Left ventricle myocardium inferior (tissue), 1 donor: ENCODE data around the gene TSKU. TPM values are rescaled to one million over a fixed set of nuclear protein-coding genes. Genes with fewer than 3 reads are reported as not detected.
A peak's percentile ranks its signal among the peaks of the same experiment; 100 is the strongest.

ENCODE experiments used
- DNase-seq: peaks from one replicate; pipeline ENCODE4 v3.0.0-alpha.2; 2020
- H3K27ac ChIP-seq: fragments of 200-600 bp; replicated peaks from 2 replicates; pipeline ENCODE4 v1.8.0; 2021
- H3K27me3 ChIP-seq: fragments of 200-600 bp; 2 replicates; pipeline ENCODE4 v1.8.0; 2021; ENCODE audit warnings: low read depth
- H3K36me3 ChIP-seq: fragments of 200-600 bp; 2 replicates; pipeline ENCODE4 v1.8.0; 2021
- H3K4me1 ChIP-seq: fragments of 200-600 bp; 2 replicates; pipeline ENCODE4 v1.8.0; 2021
- H3K4me3 ChIP-seq: fragments of 200-600 bp; 2 replicates; pipeline ENCODE4 v1.8.0; 2021; ENCODE audit warnings: mild to moderate bottlenecking, moderate library complexity
- H3K9me3 ChIP-seq: fragments of 200-600 bp; replicated peaks from 2 replicates; pipeline ENCODE4 v1.8.0; 2021
- CTCF ChIP-seq: fragments of 200-600 bp; IDR thresholded peaks from 2 replicates; pipeline ENCODE4 v1.8.0; 2021; ENCODE audit warnings: antibody characterized with exemption, mild to moderate bottlenecking, borderline replicate concordance
- intact Hi-C: fragments of 100-400 bp; cut with micrococcal nuclease; formaldehyde crosslinking; loops from one replicate; pipeline ENCODE4 v1.11.0; 2022
- total RNA-seq: library from RNA; stranded (reverse); fragmentation: NEBNext Ultra II Directional; extraction: Animal tissue kit (Norgen Biotek cat#: 25700); gene quantifications from one replicate; pipeline ENCODE4 v1.2.1, GENCODE V29; 2021
- donor health status: DM: no; HTN: yes; CAD: no; lungs with severe emphysema.

The TSKU gene
- total RNA-seq, 1 donor from 2014 or later = 12.1 TPM

- Histone ChIP-seq H3K27ac (peak overlapping the region; percentile 47), H3K9me3 (no peaks in the 10 kb centered on the region), H3K27me3 (no peaks in the 10 kb centered on the region), H3K4me1 (peaks cover 98% of the 10 kb centered on the region), H3K4me3 (peak overlapping the region; percentile 32), H3K36me3 (no peaks in the 10 kb centered on the region)
- intact Hi-C loops = no loop called here
- no peak for TF ChIP-seq CTCF
- peak; percentile 59 for DNase-seq
Measured at GRCh38 chr11:76768088-76768908, 14.9 kb upstream of the TSKU start.

- peaks cover 98% of the 10 kb centered on the region for H3K4me1 ChIP-seq
- no peak for DNase-seq
- H3K9me3 ChIP-seq = no peaks in the 10 kb centered on the region
- H3K27ac ChIP-seq = peak overlapping the region; percentile 47
- peak overlapping the region; percentile 32 for H3K4me3 ChIP-seq
- H3K36me3 ChIP-seq = no peaks in the 10 kb centered on the region
- intact Hi-C loops = no loop called here
- TF ChIP-seq CTCF = no peak
- H3K27me3 ChIP-seq = no peaks in the 10 kb centered on the region
Measured at GRCh38 chr11:76768909-76769560, 14.1 kb upstream of the TSKU start.

- H3K36me3 ChIP-seq = no peaks in the 10 kb centered on the region
- intact Hi-C loops = no loop called here
- peak overlapping the region; percentile 83 for H3K27ac ChIP-seq
- H3K4me1 ChIP-seq = peaks cover 100% of the 10 kb centered on the region
- no peaks in the 10 kb centered on the region for H3K27me3 ChIP-seq
- no peaks in the 10 kb centered on the region for H3K9me3 ChIP-seq
- DNase-seq = no peak
- TF ChIP-seq CTCF = no peak
- no peak overlapping the region for H3K4me3 ChIP-seq
Measured at GRCh38 chr11:76769645-76770586, 13.2 kb upstream of the TSKU start.

- no peak for TF ChIP-seq CTCF
- peaks cover 7% of the 10 kb centered on the region for H3K9me3 ChIP-seq
- H3K4me1 ChIP-seq = peaks cover 91% of the 10 kb centered on the region
- H3K36me3 ChIP-seq = no peaks in the 10 kb centered on the region
- intact Hi-C loops = no loop called here
- H3K27ac ChIP-seq = peak overlapping the region; percentile 83
- H3K27me3 ChIP-seq = no peaks in the 10 kb centered on the region
- no peak overlapping the region for H3K4me3 ChIP-seq
- DNase-seq = no peak
Measured at GRCh38 chr11:76770642-76771445, 12.3 kb upstream of the TSKU start.
